ENCODE results near the gene SOS2. TPM values are rescaled to one million over a fixed set of nuclear protein-coding genes. Genes with fewer than 3 reads are reported as not detected.

SOS2 gene
- polyA plus RNA-seq, 1 experiment, result 6.4 TPM

- H3K27me3 ChIP-seq (ENCODE audit: control insufficient read depth, insufficient read depth, low read length), result no peaks in the 10 kb centered on the region
- no peak for DNase-seq (ENCODE audit: low read depth)
- no peak overlapping the region for H3K4me3 ChIP-seq (ENCODE audit: low read depth, low read length)
- ChIA-PET CTCF (interaction anchor here (0.5 kb wide), 1 partner anchor 16 kb away, joined by 3 read pairs; no protein-coding TSS in a partner anchor), POLR2A (no interaction called here)
- TF ChIP-seq, protein P1, sequence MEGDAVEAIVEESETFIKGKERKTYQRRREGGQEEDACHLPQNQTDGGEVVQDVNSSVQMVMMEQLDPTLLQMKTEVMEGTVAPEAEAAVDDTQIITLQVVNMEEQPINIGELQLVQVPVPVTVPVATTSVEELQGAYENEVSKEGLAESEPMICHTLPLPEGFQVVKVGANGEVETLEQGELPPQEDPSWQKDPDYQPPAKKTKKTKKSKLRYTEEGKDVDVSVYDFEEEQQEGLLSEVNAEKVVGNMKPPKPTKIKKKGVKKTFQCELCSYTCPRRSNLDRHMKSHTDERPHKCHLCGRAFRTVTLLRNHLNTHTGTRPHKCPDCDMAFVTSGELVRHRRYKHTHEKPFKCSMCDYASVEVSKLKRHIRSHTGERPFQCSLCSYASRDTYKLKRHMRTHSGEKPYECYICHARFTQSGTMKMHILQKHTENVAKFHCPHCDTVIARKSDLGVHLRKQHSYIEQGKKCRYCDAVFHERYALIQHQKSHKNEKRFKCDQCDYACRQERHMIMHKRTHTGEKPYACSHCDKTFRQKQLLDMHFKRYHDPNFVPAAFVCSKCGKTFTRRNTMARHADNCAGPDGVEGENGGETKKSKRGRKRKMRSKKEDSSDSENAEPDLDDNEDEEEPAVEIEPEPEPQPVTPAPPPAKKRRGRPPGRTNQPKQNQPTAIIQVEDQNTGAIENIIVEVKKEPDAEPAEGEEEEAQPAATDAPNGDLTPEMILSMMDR (IDR thresholded peaks at IDR 0.05; ENCODE audit: insufficient read depth, low read depth, low read length), result no peak
- H3K36me3 ChIP-seq (ENCODE audit: control insufficient read depth, insufficient read depth, low read length), result no peaks in the 10 kb centered on the region
These were observed 22.9 kb upstream of the SOS2 start for GRCh38 chr14:50254248-50254647.

GRCh38 chr14:50249136-50249775, 17.9 kb upstream of the SOS2 start:
- TF ChIP-seq, protein P1 (IDR thresholded peaks at IDR 0.05; ENCODE audit: insufficient read depth, low read depth, low read length), result no peak
- ChIA-PET POLR2A (no interaction called here), CTCF (interaction anchor here (3.6 kb wide), 1 partner anchor 11 kb away, joined by 18 read pairs; no protein-coding TSS in a partner anchor)
- Histone ChIP-seq H3K4me3 (ENCODE audit: low read depth, low read length) (no peak overlapping the region), H3K36me3 (ENCODE audit: control insufficient read depth, insufficient read depth, low read length) (no peaks in the 10 kb centered on the region), H3K27me3 (ENCODE audit: control insufficient read depth, insufficient read depth, low read length) (no peaks in the 10 kb centered on the region)
- DNase-seq (ENCODE audit: low read depth), result no peak

DNA sequence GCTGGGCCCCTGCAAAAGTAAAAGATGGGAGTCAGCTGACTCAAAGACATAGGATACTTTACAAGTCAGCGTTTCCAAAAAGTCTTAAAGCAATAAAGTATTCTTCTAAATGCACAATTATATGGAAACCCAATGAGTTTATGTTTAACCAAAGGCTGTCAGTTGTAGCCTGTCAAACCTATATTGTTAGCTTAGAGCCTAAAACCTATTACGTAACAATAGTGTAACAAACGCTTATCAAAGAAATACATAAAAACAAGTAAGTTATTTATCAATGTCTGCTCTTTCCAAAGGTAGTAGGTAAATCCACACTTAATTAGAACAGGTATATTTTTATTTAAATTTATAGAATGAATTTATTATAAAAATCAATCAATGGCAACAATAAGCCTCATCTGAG, 15.9 kb upstream of the SOS2 start:
- TF ChIP-seq, protein P1 (IDR thresholded peaks at IDR 0.05; ENCODE audit: insufficient read depth, low read depth, low read length), result no peak
- Histone ChIP-seq H3K27me3 (ENCODE audit: control insufficient read depth, insufficient read depth, low read length) (no peaks in the 10 kb centered on the region), H3K36me3 (ENCODE audit: control insufficient read depth, insufficient read depth, low read length) (no peaks in the 10 kb centered on the region), H3K4me3 (ENCODE audit: low read depth, low read length) (no peak overlapping the region)
- CTCF ChIA-PET, result interaction anchor here (1.0 to 3.6 kb wide), 2 partner anchors 13 to 202 kb away, joined by 3 to 18 read pairs; no protein-coding TSS in a partner anchor
- DNase-seq (ENCODE audit: low read depth), result no peak
- POLR2A ChIA-PET, result no interaction called here

DNA sequence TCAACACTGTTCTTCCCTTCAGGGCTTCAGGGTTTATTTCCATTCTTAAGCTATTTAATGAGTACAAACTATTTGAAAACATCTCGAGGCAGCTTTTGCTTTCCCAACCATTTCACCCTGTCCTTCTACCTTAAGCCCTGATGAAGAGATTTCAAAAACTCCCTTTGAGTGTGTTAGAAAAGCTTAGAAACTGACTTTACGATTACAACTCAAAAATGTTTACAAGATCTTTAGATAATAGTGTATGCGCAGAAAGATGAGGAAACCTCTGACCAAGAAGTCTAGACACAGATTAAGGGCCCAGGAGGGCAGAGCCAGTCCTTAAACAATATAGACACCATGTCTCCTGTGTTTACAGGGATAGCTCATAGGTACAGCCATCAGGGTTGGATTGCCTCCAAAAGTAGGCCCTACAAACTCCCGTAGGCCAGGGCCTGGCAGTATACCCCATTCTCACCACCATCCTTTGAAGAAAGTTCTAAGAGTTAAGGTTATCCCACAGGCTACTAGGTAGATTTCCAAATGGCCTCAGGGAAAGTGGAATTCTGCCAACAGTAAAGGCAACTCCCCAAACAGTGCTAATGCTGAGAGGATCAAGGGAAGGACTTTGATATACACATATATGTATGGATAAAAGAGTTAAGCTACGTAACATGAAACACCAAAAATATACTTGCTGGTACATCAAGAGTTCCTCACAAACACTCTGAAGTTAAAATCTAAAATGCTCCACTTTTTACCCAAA, 11.4 kb upstream of the SOS2 start:
- TF ChIP-seq, protein P1 (IDR thresholded peaks at IDR 0.05; ENCODE audit: insufficient read depth, low read depth, low read length), result no peak

GRCh38 chr14:50242096-50242495, 10.7 kb upstream of the SOS2 start:
- POLR2A ChIA-PET, result no interaction called here
- no peak for DNase-seq (ENCODE audit: low read depth)
- TF ChIP-seq, protein P1 (IDR thresholded peaks at IDR 0.05; ENCODE audit: insufficient read depth, low read depth, low read length), result no peak
- no peak overlapping the region for H3K4me3 ChIP-seq (ENCODE audit: low read depth, low read length)
- no peaks in the 10 kb centered on the region for H3K27me3 ChIP-seq (ENCODE audit: control insufficient read depth, insufficient read depth, low read length)
- H3K36me3 ChIP-seq (ENCODE audit: control insufficient read depth, insufficient read depth, low read length), result no peaks in the 10 kb centered on the region
- CTCF ChIA-PET, result no interaction called here

More for the DNA sequence above, 11.4 kb upstream of the SOS2 start:
- H3K36me3 ChIP-seq (ENCODE audit: control insufficient read depth, insufficient read depth, low read length), result no peaks in the 10 kb centered on the region
- ChIA-PET POLR2A (no interaction called here), CTCF (no interaction called here)
- DNase-seq (ENCODE audit: low read depth), result no peak
- no peaks in the 10 kb centered on the region for H3K27me3 ChIP-seq (ENCODE audit: control insufficient read depth, insufficient read depth, low read length)
- H3K4me3 ChIP-seq (ENCODE audit: low read depth, low read length), result no peak overlapping the region
